Tibial artery (tissue), 4 donors: Measurements from ENCODE around the gene AK8.

Experiments
- DNase-seq, 2 donors: peaks; one replicate each; pipeline ENCODE4 v3.0.0-alpha.2; 2019
- H3K27ac ChIP-seq, 2 donors: fragments of 200-600 bp; sonication (generic) in 1 of 2; 1 replicate in 1 of 2; 2 replicates in 1 of 2; pipeline ENCODE4 v1.5.1; 2018 to 2019; ENCODE audit warnings: mild to moderate bottlenecking in 1 of 2
- H3K27me3 ChIP-seq, 2 donors: fragments of 200-600 bp; sonication (generic) in 1 of 2; one replicate each; pipeline versions ENCODE4 v1.5.1 to v1.6.0; 2016 to 2019
- H3K36me3 ChIP-seq, 3 donors: fragments of 200-600 bp; sonication (generic) in 2 of 3; one replicate each; pipeline ENCODE4 v1.5.1; 2016 to 2019; ENCODE audit warnings: mild to moderate bottlenecking in 2 of 3
- H3K4me1 ChIP-seq, 4 donors: fragments of 200-600 bp; sonication (generic) in 2 of 4; 1 replicate in 3 of 4; 2 replicates in 1 of 4; pipeline ENCODE4 v1.5.1; 2016 to 2019
- H3K4me3 ChIP-seq, 2 donors: fragments of 200-600 bp; sonication (generic) in 1 of 2; 1 replicate in 1 of 2; 2 replicates in 1 of 2; pipeline ENCODE4 v1.5.1; 2018 to 2019; ENCODE audit warnings: mild to moderate bottlenecking in 2 of 2
- H3K9me3 ChIP-seq, 3 donors: fragments of 200-600 bp; sonication (generic) in 1 of 3; one replicate each; pipeline ENCODE4 v1.5.1; 2016 to 2019
- intact Hi-C: fragments of 100-400 bp; cut with DNase I; formaldehyde crosslinking; loops from one replicate; pipeline ENCODE4 v1.15.0; 2023; ENCODE audit warnings: low total_unique reads
- TF ChIP-seq, protein P1 (sequence below), 2 experiments: fragments of 200-600 bp in 1 of 2; fragments of 450-650 bp in 1 of 2; IDR thresholded peaks; one replicate each; pipeline ENCODE4 v1.5.1; 2017 to 2019; ENCODE audit warnings: antibody characterized with exemption in 2 of 2, mild to moderate bottlenecking in 1 of 2, moderate library complexity in 1 of 2

Gene AK8

DNA sequence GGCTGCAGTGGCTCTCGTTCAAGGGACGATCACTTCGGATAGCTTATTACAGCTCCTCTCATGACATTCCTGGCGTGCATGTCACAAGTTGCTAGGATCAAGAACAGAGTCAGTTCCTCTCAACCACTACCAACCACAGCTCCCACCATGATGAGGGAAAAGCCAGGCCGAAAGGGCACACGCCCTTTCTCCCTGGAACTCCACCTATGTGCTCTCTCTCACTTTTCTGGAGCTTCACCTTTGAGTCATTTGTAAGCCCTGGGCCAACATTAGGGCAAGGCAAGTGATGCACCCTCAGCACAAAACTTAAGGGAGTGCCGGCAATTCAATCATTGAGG lies 2.2 kb upstream of the AK8 start:
- Histone ChIP-seq H3K4me3 (no peak overlapping the region), H3K9me3 (no peaks in the 10 kb centered on the region), H3K27ac (no peak overlapping the region), H3K36me3 (peaks cover 4 to 16% (median 6%) of the 10 kb centered on the region in 3 donors), H3K27me3 (no peaks in the 10 kb centered on the region), H3K4me1 (peaks cover 0 to 14% (median 9%) of the 10 kb centered on the region in 4 donors)
- no peak for DNase-seq
- intact Hi-C loops: no loop called here
- TF ChIP-seq, protein P1, sequence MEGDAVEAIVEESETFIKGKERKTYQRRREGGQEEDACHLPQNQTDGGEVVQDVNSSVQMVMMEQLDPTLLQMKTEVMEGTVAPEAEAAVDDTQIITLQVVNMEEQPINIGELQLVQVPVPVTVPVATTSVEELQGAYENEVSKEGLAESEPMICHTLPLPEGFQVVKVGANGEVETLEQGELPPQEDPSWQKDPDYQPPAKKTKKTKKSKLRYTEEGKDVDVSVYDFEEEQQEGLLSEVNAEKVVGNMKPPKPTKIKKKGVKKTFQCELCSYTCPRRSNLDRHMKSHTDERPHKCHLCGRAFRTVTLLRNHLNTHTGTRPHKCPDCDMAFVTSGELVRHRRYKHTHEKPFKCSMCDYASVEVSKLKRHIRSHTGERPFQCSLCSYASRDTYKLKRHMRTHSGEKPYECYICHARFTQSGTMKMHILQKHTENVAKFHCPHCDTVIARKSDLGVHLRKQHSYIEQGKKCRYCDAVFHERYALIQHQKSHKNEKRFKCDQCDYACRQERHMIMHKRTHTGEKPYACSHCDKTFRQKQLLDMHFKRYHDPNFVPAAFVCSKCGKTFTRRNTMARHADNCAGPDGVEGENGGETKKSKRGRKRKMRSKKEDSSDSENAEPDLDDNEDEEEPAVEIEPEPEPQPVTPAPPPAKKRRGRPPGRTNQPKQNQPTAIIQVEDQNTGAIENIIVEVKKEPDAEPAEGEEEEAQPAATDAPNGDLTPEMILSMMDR (IDR thresholded peaks at IDR 0.05): no peak

DNA sequence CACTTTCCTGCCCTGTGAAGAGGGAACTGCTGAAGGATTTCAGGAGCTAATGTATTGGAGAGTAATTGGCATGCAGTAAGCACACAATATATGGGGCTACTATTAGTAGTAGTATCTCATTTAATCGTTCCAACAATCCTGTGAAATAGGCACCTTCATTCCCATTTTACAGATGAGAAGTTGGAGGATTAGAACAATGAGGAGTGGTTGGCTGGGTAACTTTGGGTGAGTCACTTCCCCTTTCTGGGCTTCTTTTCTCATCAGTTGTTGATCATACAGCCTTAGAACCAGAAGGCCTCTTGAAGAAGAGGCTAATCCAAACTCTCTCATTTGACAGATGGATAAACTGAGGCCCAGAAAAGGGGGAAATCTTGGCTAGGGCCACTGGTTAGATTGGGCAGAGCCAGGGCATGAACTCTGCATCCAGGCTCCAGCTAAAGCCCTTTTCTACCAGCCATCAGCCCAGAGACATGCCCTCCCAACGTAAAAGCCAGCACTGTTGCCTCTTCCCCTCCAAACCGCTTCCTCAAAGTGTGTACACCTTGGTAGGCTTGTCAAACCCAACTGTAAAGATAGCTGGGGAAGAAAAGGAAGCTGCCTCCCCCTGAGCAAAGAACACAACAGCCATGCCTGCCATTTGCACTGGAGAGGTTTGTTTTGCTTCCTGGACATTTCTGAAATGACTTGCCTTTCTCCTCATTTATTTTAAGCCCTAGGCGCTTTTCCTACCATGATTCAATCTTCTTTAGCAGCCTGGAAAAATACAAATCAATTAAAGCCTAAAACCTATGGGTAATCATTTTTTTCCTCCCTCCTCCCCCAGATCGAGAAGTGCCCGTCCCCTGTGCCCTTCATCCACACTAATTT lies 1.6 kb upstream of the AK8 start:
- H3K27ac ChIP-seq: peak overlapping the region; percentile 70 to 80
- no peak for DNase-seq
- peak overlapping the region; percentile 63 to 75 for H3K4me3 ChIP-seq
- peaks cover 4 to 12% (median 6%) of the 10 kb centered on the region in 3 donors for H3K36me3 ChIP-seq
- H3K4me1 ChIP-seq: peaks cover 0 to 14% (median 9%) of the 10 kb centered on the region in 4 donors
- intact Hi-C loops: loop anchor here (10.0 kb wide), 2 partner anchors 65 to 205 kb away; partner anchors contain the start of genes GTF3C4 and TSC1
- H3K27me3 ChIP-seq: no peaks in the 10 kb centered on the region
- no peaks in the 10 kb centered on the region for H3K9me3 ChIP-seq
- TF ChIP-seq, protein P1 (IDR thresholded peaks at IDR 0.05): no peak

DNA sequence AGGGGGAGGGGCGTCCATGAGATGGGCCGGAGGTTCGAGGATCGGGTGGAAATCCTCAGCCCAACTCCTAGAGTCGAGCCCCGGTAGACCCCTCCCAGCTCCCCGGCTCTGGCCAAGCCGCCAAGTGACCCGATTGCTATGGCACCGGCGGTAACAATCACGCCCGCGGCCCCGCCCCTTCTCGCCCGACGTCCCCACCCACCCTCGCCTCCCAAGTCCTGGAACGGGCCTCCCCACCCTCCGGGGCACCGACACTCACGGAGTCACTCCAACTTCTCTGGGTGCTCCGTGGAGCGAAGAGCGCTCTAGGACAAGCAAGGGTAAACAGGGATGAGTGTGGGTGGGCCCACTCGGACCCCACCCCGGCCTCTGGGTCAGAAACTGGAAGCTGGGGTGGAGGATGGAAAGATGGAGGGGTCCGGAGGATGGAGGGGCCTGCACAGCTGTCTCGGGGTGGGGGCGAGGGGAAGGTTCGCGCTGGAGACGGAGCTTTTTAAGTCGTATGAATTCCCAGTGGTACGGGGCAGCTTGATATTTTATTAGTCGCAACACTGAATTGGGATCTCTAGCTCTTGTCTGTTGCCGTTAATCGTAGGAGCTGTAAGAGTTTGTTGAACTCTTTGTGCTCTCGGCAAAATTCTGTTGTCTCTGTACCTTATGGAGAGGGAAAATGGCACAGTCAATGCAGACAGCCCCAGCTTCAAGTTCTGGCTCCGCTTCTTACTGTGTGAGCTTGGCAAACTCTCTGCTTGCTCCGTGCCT lies 792 bp upstream of the AK8 start, which contains the start of gene SPACA9:
TSS of gene SPACA9 (plus strand) at position 204 of the 762 bp plus-strand sequence. CDS start 5,050 bp downstream, outside the sequence.
- peak within 1 kb of the TSS; percentile 63 to 75 for H3K4me3 ChIP-seq
- H3K27ac ChIP-seq: peak within 1 kb of the TSS; percentile 70 to 80
- H3K4me1 ChIP-seq: peaks cover 0 to 14% (median 9%) of the 10 kb centered on the region in 4 donors
- intact Hi-C loops: loop anchor here (10.0 kb wide), 2 partner anchors 66 to 204 kb away; partner anchors contain the start of genes GTF3C4 and TSC1
- DNase-seq: peak; percentile 62 to 85
- H3K27me3 ChIP-seq: no peaks in the 10 kb centered on the region
- no peaks in the 10 kb centered on the region for H3K9me3 ChIP-seq
- TF ChIP-seq, protein P1 (IDR thresholded peaks at IDR 0.05): no peak
- H3K36me3 ChIP-seq: peaks cover 0 to 3% (median under 1%) of the 10 kb centered on the region in 3 donors

DNA sequence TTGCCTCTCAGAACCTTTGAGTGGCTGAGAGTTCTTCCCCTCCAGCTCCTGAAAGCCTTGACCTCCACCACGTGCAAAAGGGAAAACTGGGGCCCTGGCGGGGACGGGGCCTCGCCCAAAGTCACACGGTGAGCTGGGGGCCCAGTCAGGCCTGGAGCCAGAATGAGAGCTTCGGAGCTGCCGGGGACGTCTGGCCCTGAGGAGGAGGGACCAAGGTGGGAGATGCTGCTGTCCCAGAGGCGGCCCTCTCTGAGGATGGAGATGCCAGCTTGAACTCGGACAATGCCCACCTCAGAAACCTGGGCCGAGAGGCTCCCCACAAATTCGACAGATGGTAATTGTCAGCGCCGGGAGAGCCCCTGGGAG lies 643 bp downstream of the AK8 start:
- Histone ChIP-seq H3K4me1 (peaks cover 0 to 14% (median 9%) of the 10 kb centered on the region in 4 donors), H3K27ac (peak overlapping the region; percentile 70 to 80), H3K9me3 (no peaks in the 10 kb centered on the region), H3K4me3 (peak overlapping the region; percentile 63 to 75), H3K36me3 (no peaks in the 10 kb centered on the region), H3K27me3 (no peaks in the 10 kb centered on the region)
- no peak for DNase-seq
- intact Hi-C loops: loop anchor here (10.0 kb wide), 2 partner anchors 67 to 203 kb away; partner anchors contain the start of genes GTF3C4 and TSC1
- TF ChIP-seq, protein P1 (IDR thresholded peaks at IDR 0.05): no peak

DNA sequence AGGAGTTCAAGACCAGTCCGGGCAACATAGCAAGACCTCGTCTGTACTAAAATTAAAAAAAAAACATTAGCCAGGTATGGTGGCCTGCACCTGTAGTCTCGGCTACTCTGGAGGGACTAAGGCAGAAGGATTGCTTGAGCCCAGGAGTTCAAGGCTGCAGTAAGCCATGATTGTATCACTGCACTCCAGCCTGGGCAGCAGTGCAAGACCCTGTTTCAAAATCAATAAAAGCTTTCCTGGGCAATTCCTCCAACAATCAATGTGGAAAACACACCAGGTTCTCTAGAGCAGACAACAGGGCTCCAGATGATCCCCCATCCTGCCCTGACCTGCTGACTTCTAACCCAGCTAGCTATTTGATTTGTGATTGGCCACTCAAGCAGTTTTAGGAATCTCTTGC lies 1.2 kb downstream of the AK8 start:
- Histone ChIP-seq H3K4me1 (peaks cover 0 to 15% (median 11%) of the 10 kb centered on the region in 4 donors), H3K36me3 (no peaks in the 10 kb centered on the region), H3K27me3 (no peaks in the 10 kb centered on the region), H3K27ac (no peak overlapping the region), H3K9me3 (no peaks in the 10 kb centered on the region), H3K4me3 (no peak overlapping the region)
- DNase-seq: no peak
- intact Hi-C loops: loop anchor here (10.0 kb wide), 2 partner anchors 68 to 202 kb away; partner anchors contain the start of genes GTF3C4 and TSC1
- TF ChIP-seq, protein P1 (IDR thresholded peaks at IDR 0.05): no peak
